A673 (cell line): Measurements from ENCODE around the gene TRIM66. TPM values are rescaled to one million over a fixed set of nuclear protein-coding genes. Genes with fewer than 3 reads are reported as not detected.
A peak's percentile ranks its signal among the peaks of the same experiment; 100 is the strongest.

Source experiments
- BruUV-seq: library from RNA; stranded (reverse); fragments of 400-500 nt; replicated peaks from 2 replicates; lab custom pipeline; 2021; lab: Mats Ljungman, UMichigan
- CTCF ChIA-PET: fragments of 300-600 bp; sonication (Branson Sonifier 250); formaldehyde crosslinking; loops from one replicate; lab custom pipeline; 2022; ENCODE audit warnings: antibody characterized with exemption; lab: Charles Lee
- POLR2A ChIA-PET: fragments of 300-600 bp; sonication (Branson Sonifier 250); formaldehyde crosslinking; loops from one replicate; lab custom pipeline; 2022; ENCODE audit warnings: antibody characterized with exemption; ENCODE audit not compliant: low non-redundant PET; lab: Charles Lee
- DNase-seq: peaks from one replicate; pipeline ENCODE4 v3.0.0-alpha.2; 2015; ENCODE audit warnings: low spot score
- H3K27ac ChIP-seq: fragments of 200-600 bp; sonication (generic); 2 replicates; pipeline ENCODE4 v1.5.1; 2016; ENCODE audit warnings: mixed run types, low read depth, mild to moderate bottlenecking, mixed read lengths, antibody characterized with exemption, low read length; ENCODE audit not compliant: poor library complexity, severe bottlenecking
- H3K27me3 ChIP-seq: fragments of 200-600 bp; sonication (generic); replicated peaks from 2 replicates; pipeline ENCODE4 v1.6.1; 2017; ENCODE audit warnings: mixed run types, low read depth, mild to moderate bottlenecking, mixed read lengths, antibody characterized with exemption, low read length; ENCODE audit not compliant: insufficient read depth, poor library complexity
- H3K36me3 ChIP-seq: fragments of 200-600 bp; sonication (generic); 2 replicates; pipeline ENCODE4 v1.6.1; 2016; ENCODE audit warnings: mixed run types, mild to moderate bottlenecking, mixed read lengths, antibody characterized with exemption, low read length; ENCODE audit not compliant: insufficient read depth, poor library complexity, severe bottlenecking
- H3K4me1 ChIP-seq: fragments of 200-600 bp; sonication (generic); 2 replicates; pipeline ENCODE4 v1.6.1; 2017; ENCODE audit warnings: mixed run types, mild to moderate bottlenecking, mixed read lengths, antibody characterized with exemption, low read length; ENCODE audit not compliant: insufficient read depth, poor library complexity, severe bottlenecking
- H3K4me3 ChIP-seq: fragments of 200-600 bp; sonication (generic); 2 replicates; pipeline ENCODE4 v1.5.1; 2016; ENCODE audit warnings: low read depth, mixed run types, mild to moderate bottlenecking, mixed read lengths, low read length; ENCODE audit not compliant: poor library complexity, severe bottlenecking
- H3K9me3 ChIP-seq: fragments of 200-600 bp; sonication (generic); 2 replicates; pipeline ENCODE4 v1.6.1; 2016; ENCODE audit warnings: mixed run types, low read depth, mild to moderate bottlenecking, mixed read lengths, antibody characterized with exemption, low read length; ENCODE audit not compliant: poor library complexity, severe bottlenecking
- EZH2 ChIP-seq: fragments of 200-600 bp; sonication (generic); IDR thresholded peaks from 2 replicates; pipeline ENCODE4 v1.6.1; 2017; ENCODE audit warnings: borderline replicate concordance, low read depth, mild to moderate bottlenecking, mixed read lengths, antibody characterized with exemption, low read length; ENCODE audit not compliant: poor library complexity, severe bottlenecking
- intact Hi-C: fragments of 100-400 bp; cut with micrococcal nuclease; formaldehyde crosslinking; loops from one replicate; pipeline ENCODE4 v1.10.0; 2022; ENCODE audit not compliant: unreplicated experiment
- total RNA-seq: library from RNA; stranded (reverse); gene quantifications from 2 replicates; pipeline ENCODE4 v1.2.3, GENCODE V29; 2021
- TF ChIP-seq, protein P1 (sequence below): fragments of 300-800, 200-600 bp; sonication (generic); conservative IDR thresholded peaks from 2 replicates; pipeline ENCODE4 v1.5.1; 2017; ENCODE audit warnings: low read depth, mild to moderate bottlenecking, antibody characterized with exemption, low read length, moderate library complexity, mixed read lengths

Gene TRIM66
- total RNA-seq, 1 experiment from 2014 or later = 9.7 TPM

GRCh38 chr11:8631395-8632118, 50.9 kb downstream of the TRIM66 start:
- Histone ChIP-seq H3K27ac (no peak overlapping the region), H3K9me3 (no peaks in the 10 kb centered on the region), H3K36me3 (no peaks in the 10 kb centered on the region), H3K4me1 (no peaks in the 10 kb centered on the region), H3K4me3 (no peak overlapping the region), H3K27me3 (no peaks in the 10 kb centered on the region)
- ChIA-PET POLR2A (no interaction called here), CTCF (no interaction called here)
- DNase-seq = peak; percentile 44
- intact Hi-C loops = no loop called here
- TF ChIP-seq EZH2 = no peak
- TF ChIP-seq, protein P1, sequence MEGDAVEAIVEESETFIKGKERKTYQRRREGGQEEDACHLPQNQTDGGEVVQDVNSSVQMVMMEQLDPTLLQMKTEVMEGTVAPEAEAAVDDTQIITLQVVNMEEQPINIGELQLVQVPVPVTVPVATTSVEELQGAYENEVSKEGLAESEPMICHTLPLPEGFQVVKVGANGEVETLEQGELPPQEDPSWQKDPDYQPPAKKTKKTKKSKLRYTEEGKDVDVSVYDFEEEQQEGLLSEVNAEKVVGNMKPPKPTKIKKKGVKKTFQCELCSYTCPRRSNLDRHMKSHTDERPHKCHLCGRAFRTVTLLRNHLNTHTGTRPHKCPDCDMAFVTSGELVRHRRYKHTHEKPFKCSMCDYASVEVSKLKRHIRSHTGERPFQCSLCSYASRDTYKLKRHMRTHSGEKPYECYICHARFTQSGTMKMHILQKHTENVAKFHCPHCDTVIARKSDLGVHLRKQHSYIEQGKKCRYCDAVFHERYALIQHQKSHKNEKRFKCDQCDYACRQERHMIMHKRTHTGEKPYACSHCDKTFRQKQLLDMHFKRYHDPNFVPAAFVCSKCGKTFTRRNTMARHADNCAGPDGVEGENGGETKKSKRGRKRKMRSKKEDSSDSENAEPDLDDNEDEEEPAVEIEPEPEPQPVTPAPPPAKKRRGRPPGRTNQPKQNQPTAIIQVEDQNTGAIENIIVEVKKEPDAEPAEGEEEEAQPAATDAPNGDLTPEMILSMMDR = no peak
- no TSS peak for BruUV-seq

DNA sequence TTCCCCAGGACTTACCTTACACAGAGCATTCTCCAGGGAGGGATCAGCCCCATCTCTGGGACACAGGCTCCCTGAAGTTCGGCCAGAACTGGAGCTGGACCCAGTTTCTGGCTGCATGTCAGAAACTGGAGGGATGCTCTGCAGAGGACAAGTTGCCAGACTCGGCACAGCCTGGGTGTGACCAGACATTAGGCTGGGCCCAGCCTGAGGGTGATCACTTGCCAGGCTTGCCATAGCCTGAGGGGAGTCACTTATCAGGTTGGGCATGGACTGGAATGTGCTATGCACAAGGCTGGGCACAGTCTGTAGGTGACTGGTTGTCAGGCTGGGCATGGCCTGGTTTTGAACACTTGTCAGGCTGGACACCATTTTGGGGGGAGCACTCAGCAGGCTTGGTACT, 57.8 kb downstream of the TRIM66 start:
- no peak overlapping the region for H3K4me3 ChIP-seq
- H3K9me3 ChIP-seq = no peaks in the 10 kb centered on the region
- no peak for DNase-seq
- no peak overlapping the region for H3K27ac ChIP-seq
- BruUV-seq = no TSS peak
- POLR2A ChIA-PET = interaction anchor here (0.6 kb wide), 1 partner anchor 13 kb away, joined by 3 read pairs; no protein-coding TSS in a partner anchor
- H3K27me3 ChIP-seq = no peaks in the 10 kb centered on the region
- intact Hi-C loops = no loop called here
- H3K36me3 ChIP-seq = peaks cover 3% of the 10 kb centered on the region
- H3K4me1 ChIP-seq = no peaks in the 10 kb centered on the region
- CTCF ChIA-PET = no interaction called here
- TF ChIP-seq, protein P1 = no peak
- TF ChIP-seq EZH2 = no peak

- no peak for DNase-seq
- Histone ChIP-seq H3K27ac (no peak overlapping the region), H3K4me3 (no peak overlapping the region), H3K9me3 (no peaks in the 10 kb centered on the region), H3K4me1 (no peaks in the 10 kb centered on the region), H3K36me3 (peaks cover 7% of the 10 kb centered on the region), H3K27me3 (no peaks in the 10 kb centered on the region)
- no TSS peak for BruUV-seq
- TF ChIP-seq, protein P1 = no peak
- no peak for TF ChIP-seq EZH2
- intact Hi-C loops = no loop called here
- POLR2A ChIA-PET = no interaction called here
- CTCF ChIA-PET = no interaction called here
These were observed 61.3 kb downstream of the TRIM66 start for GRCh38 chr11:8621147-8621546.
